Panc1 (cell line): ENCODE measurements around the gene HLA-DRB5. TPM values are rescaled to one million over a fixed set of nuclear protein-coding genes. Genes with fewer than 3 reads are reported as not detected.

Source experiments
- ATAC-seq: fragments of 200-7000 bp; cut with Tn5 transposase; 2 replicates; pipeline ENCODE4 v1.9.1; 2020; ENCODE audit warnings: mild to moderate bottlenecking, moderate library complexity
- BruUV-seq: library from RNA; stranded (reverse); fragments of 400-500 nt; replicated peaks from 2 replicates; lab custom pipeline; 2021; lab: Mats Ljungman, UMichigan
- CTCF ChIA-PET: fragments of 300-600 bp; sonication (Branson Sonifier 250); formaldehyde crosslinking; loops from one replicate; lab custom pipeline; 2022; ENCODE audit warnings: antibody characterized with exemption; lab: Charles Lee
- POLR2A ChIA-PET: fragments of 300-600 bp; sonication (Branson Sonifier 250); formaldehyde crosslinking; loops from one replicate; lab custom pipeline; 2022; ENCODE audit warnings: antibody characterized with exemption; lab: Charles Lee
- DNase-seq: peaks from one replicate; pipeline ENCODE4 v3.0.0-alpha.2; 2010; ENCODE audit warnings: low read depth, low spot score
- H3K27ac ChIP-seq: 2 replicates; pipeline ENCODE4 v1.5.1; 2011; ENCODE audit warnings: mild to moderate bottlenecking, low read length, inconsistent platforms
- H3K27me3 ChIP-seq: fragments of 200-500 bp; sonication (Bioruptor generic); 2 replicates; pipeline ENCODE4 v1.6.0; 2014; ENCODE audit warnings: low read length, inconsistent platforms; ENCODE audit not compliant: control insufficient read depth, insufficient read depth
- H3K36me3 ChIP-seq: fragments of 200-500 bp; sonication (Bioruptor generic); 2 replicates; pipeline ENCODE4 v1.5.1; 2014; ENCODE audit warnings: inconsistent platforms, mild to moderate bottlenecking, low read length, moderate library complexity; ENCODE audit not compliant: control insufficient read depth, insufficient read depth
- H3K4me1 ChIP-seq: 2 replicates; pipeline ENCODE4 v1.5.1; 2011; ENCODE audit warnings: inconsistent platforms, mild to moderate bottlenecking, low read length, moderate library complexity; ENCODE audit not compliant: control insufficient read depth, insufficient read depth
- H3K4me3 ChIP-seq, 2 experiments: 2 replicates each; pipeline ENCODE4 v1.5.1; 2011 to 2012; ENCODE audit warnings: low read depth in 2 of 2, low read length in 2 of 2, mild to moderate bottlenecking in 2 of 2, inconsistent platforms in 1 of 2, moderate library complexity in 1 of 2
- H3K9me3 ChIP-seq: fragments of 200-500 bp; sonication (Bioruptor generic); 2 replicates; pipeline ENCODE4 v1.5.1; 2014; ENCODE audit warnings: low read depth, mild to moderate bottlenecking, inconsistent platforms, low read length, moderate library complexity; ENCODE audit not compliant: control insufficient read depth, insufficient read depth
- CTCF ChIP-seq: fragments of 450-650 bp; IDR thresholded peaks from 2 replicates; pipeline ENCODE4 v1.5.1; 2017; ENCODE audit warnings: mild to moderate bottlenecking
- POLR2AphosphoS5 ChIP-seq: IDR thresholded peaks from 2 replicates; pipeline ENCODE4 v1.6.1; 2012; ENCODE audit warnings: mild to moderate bottlenecking, low read depth, low read length, moderate library complexity
- REST ChIP-seq, 2 experiments: IDR thresholded peaks; 2 replicates each; pipeline ENCODE4 v1.6.1; 2011 to 2012; ENCODE audit warnings: low read depth in 2 of 2, control low read depth in 1 of 2, low read length in 1 of 2, mild to moderate bottlenecking in 1 of 2, moderate library complexity in 1 of 2; ENCODE audit not compliant: insufficient read depth in 1 of 2
- SIN3A ChIP-seq: IDR thresholded peaks from 2 replicates; pipeline ENCODE4 v1.6.1; 2012; ENCODE audit warnings: low read depth, mild to moderate bottlenecking, low read length, moderate library complexity, borderline replicate concordance; ENCODE audit not compliant: insufficient read depth
- TCF7L2 ChIP-seq: IDR thresholded peaks from 2 replicates; pipeline ENCODE4 v1.6.1; 2011; ENCODE audit warnings: mild to moderate bottlenecking, low read depth, low read length, inconsistent platforms
- in situ Hi-C: cut with HindIII; loops from 2 replicates; pipeline ENCODE4 v1.10.0; 2016; ENCODE audit warnings: low sequenced_read_pairs, low pct_unique_long_range_greater_than_20kb
- intact Hi-C: fragments of 100-400 bp; cut with micrococcal nuclease; formaldehyde crosslinking; loops from one replicate; pipeline ENCODE4 v1.10.0; 2022; ENCODE audit not compliant: unreplicated experiment
- total RNA-seq: library from RNA; stranded (reverse); gene quantifications from one replicate; pipeline ENCODE4 v1.2.1, GENCODE V29; 2021; ENCODE audit not compliant: unreplicated experiment

Gene HLA-DRB5
- total RNA-seq, 1 experiment from 2014 or later, result not detected

GRCh38 chr6:32568561-32568960 lies 38.5 kb upstream of the HLA-DRB5 start:
- DNase-seq (no peak), ATAC-seq (no peak)
- H3K27me3 ChIP-seq, result no peaks in the 10 kb centered on the region
- no peak overlapping the region for H3K4me3 ChIP-seq
- no peaks in the 10 kb centered on the region for H3K36me3 ChIP-seq
- H3K27ac ChIP-seq, result no peak overlapping the region
- intact Hi-C loops (no loop called here), in situ Hi-C loops (no loop called here)
- no peak for TF ChIP-seq TCF7L2
- TF ChIP-seq POLR2AphosphoS5, result no peak
- no peak for TF ChIP-seq CTCF
- TF ChIP-seq SIN3A, result no peak
- no peak for TF ChIP-seq REST (IDR thresholded peaks at IDR 0.05; ENCODE audit: insufficient read depth in 1 of 2, low read depth in 2 of 2, low read length in 1 of 2)
- CTCF ChIA-PET, result no interaction called here
- no peaks in the 10 kb centered on the region for H3K9me3 ChIP-seq
- BruUV-seq, result no TSS peak
- POLR2A ChIA-PET, result no interaction called here
- no peaks in the 10 kb centered on the region for H3K4me1 ChIP-seq

- ChIA-PET POLR2A (no interaction called here), CTCF (no interaction called here)
- TF ChIP-seq TCF7L2, result no peak
- TF ChIP-seq CTCF, result no peak
- TF ChIP-seq REST (IDR thresholded peaks at IDR 0.05; ENCODE audit: insufficient read depth in 1 of 2, low read depth in 2 of 2, low read length in 1 of 2), result no peak
- TF ChIP-seq SIN3A, result no peak
- TF ChIP-seq POLR2AphosphoS5, result no peak
- Histone ChIP-seq H3K4me1 (no peaks in the 10 kb centered on the region), H3K9me3 (no peaks in the 10 kb centered on the region), H3K36me3 (no peaks in the 10 kb centered on the region), H3K4me3 (no peak overlapping the region), H3K27ac (no peak overlapping the region), H3K27me3 (no peaks in the 10 kb centered on the region)
- in situ Hi-C loops (no loop called here), intact Hi-C loops (no loop called here)
- DNase-seq (no peak), ATAC-seq (no peak)
- no TSS peak for BruUV-seq
Observed at GRCh38 chr6:32566957-32567356, 36.9 kb upstream of the HLA-DRB5 start.
